Measurements from ENCODE around the gene ABCA6. TPM values are rescaled to one million over a fixed set of nuclear protein-coding genes. Genes with fewer than 3 reads are reported as not detected.
A peak's percentile ranks its signal among the peaks of the same experiment; 100 is the strongest.
"Not testable (repeated sequence)": the region's sequence is repeated elsewhere in the genome, so short reads cannot be mapped to it uniquely, and the experiment has no call there.

Gene ABCA6
- total and polyA plus RNA-seq, 2 of the 13 experiments (the other 11 are each of a cell fraction or from before 2014, with no cell fraction given): 0.05 to 0.11 TPM

DNA sequence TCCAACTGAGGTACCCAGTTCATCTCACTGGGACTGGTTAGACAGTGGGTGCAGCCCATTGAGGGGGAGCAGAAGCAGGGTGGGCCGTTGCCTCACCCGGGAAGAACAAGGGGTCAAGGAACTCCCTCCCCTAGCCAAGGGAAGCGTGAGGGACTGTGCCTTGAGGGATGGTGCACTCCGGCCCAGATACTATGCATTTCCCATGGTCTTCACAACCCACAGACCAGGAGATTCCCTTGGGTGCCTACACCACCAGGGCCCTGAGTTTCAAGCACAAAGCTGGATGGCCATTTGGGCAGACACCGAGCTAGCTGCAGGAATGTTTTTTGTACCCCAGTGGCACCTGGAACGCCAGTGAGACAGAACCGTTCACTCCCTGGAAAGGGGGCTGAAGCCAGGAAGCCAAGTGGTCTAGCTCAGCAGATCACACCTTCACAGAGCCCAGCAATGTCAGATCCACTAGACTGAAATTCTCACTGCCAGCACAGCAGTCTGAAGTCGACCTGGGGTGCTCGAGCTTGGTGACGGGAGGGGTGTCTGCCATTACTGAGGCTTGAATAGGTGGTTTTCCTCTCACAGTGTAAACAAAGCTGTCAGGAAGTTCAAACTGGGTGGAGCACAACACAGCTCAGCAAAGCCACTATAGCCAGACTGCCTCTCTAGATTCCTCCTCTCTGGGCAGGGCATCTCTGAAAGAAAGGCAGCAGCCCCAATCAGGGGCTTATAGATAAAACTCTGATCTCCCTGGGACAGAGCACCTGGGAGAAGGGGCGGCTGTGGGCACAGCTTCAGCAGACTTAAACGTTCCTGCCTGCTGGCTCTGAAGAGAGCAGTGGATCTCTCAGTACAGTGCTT lies 71.1 kb downstream of the ABCA6 start (continued):
- peak; percentile 95 for TF ChIP-seq ZMYM4 (CRISPR knock-in tag; IDR thresholded peaks at IDR 0.05)
- TF ChIP-seq ISL2 (CRISPR knock-in tag; IDR thresholded peaks at IDR 0.05): peak; percentile 65; the same call in 1 of the 2 replicates
- TF ChIP-seq ZSCAN9 (CRISPR knock-in tag; IDR thresholded peaks at IDR 0.05; ENCODE audit: borderline replicate concordance): 0 out of 2 replicates have a peak, but pooled peaks have one; percentile 6
- TF ChIP-seq ZNF607 (CRISPR knock-in tag; IDR thresholded peaks at IDR 0.05; ENCODE audit: borderline replicate concordance): peak; percentile 30; the same call in 1 of the 2 replicates
- peak; percentile 49 for TF ChIP-seq TBX2 (CRISPR knock-in tag; IDR thresholded peaks at IDR 0.05; ENCODE audit: borderline replicate concordance)
- 0 out of 2 replicates have a peak, but pooled peaks have one; percentile 27 for TF ChIP-seq ZNF543 (CRISPR knock-in tag; IDR thresholded peaks at IDR 0.05)
- not testable (repeated sequence) for TF ChIP-seq FOXA1 (IDR thresholded peaks at IDR 0.05); FOXP1 (IDR thresholded peaks at IDR 0.05); EP300 (CRISPR knock-in tag; IDR thresholded peaks at IDR 0.05; ENCODE audit: borderline replicate concordance)
- TF ChIP-seq FOXA1 (CRISPR knock-in tag; IDR thresholded peaks at IDR 0.05): peak; percentile 82
- peak; percentile 19; the same call in 1 of the 2 replicates for TF ChIP-seq FOXP1 (CRISPR knock-in tag; IDR thresholded peaks at IDR 0.05)
- TF ChIP-seq, protein P1, sequence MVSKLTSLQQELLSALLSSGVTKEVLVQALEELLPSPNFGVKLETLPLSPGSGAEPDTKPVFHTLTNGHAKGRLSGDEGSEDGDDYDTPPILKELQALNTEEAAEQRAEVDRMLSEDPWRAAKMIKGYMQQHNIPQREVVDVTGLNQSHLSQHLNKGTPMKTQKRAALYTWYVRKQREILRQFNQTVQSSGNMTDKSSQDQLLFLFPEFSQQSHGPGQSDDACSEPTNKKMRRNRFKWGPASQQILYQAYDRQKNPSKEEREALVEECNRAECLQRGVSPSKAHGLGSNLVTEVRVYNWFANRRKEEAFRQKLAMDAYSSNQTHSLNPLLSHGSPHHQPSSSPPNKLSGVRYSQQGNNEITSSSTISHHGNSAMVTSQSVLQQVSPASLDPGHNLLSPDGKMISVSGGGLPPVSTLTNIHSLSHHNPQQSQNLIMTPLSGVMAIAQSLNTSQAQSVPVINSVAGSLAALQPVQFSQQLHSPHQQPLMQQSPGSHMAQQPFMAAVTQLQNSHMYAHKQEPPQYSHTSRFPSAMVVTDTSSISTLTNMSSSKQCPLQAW (CRISPR knock-in tag; IDR thresholded peaks at IDR 0.05): 0 out of 2 replicates have a peak, but pooled peaks have one; percentile 24
- 0 out of 2 replicates have a peak, but pooled peaks have one; percentile 21 for TF ChIP-seq ZNF121 (CRISPR knock-in tag; IDR thresholded peaks at IDR 0.05)
- 0 out of 2 replicates have a peak, but pooled peaks have one; percentile 21 for TF ChIP-seq ELF3 (CRISPR knock-in tag; IDR thresholded peaks at IDR 0.05)
- TF ChIP-seq ZNF567 (CRISPR knock-in tag; IDR thresholded peaks at IDR 0.05; ENCODE audit: borderline replicate concordance): 0 out of 2 replicates have a peak, but pooled peaks have one; percentile 25
- peak; percentile 79 for TF ChIP-seq SP5 (CRISPR knock-in tag; IDR thresholded peaks at IDR 0.05; ENCODE audit: borderline replicate concordance, low read depth)
- TF ChIP-seq ZBTB38 (CRISPR knock-in tag; IDR thresholded peaks at IDR 0.05): 0 out of 2 replicates have a peak, but pooled peaks have one; percentile 85
- TF ChIP-seq SALL1 (CRISPR knock-in tag; IDR thresholded peaks at IDR 0.05): peak; percentile 55
- TF ChIP-seq ZNF547 (CRISPR knock-in tag; IDR thresholded peaks at IDR 0.05): 0 out of 2 replicates have a peak, but pooled peaks have one; percentile 36
- peak; percentile 45; the same call in 1 of the 2 replicates for TF ChIP-seq ERF (CRISPR knock-in tag; IDR thresholded peaks at IDR 0.05)
- peak; percentile 42; the same call in 1 of the 2 replicates for TF ChIP-seq ZNF263 (CRISPR knock-in tag; IDR thresholded peaks at IDR 0.05)
- TF ChIP-seq ZNF350 (CRISPR knock-in tag; IDR thresholded peaks at IDR 0.05; ENCODE audit: borderline replicate concordance, low read depth): peak; percentile 35; the same call in 1 of the 2 replicates
- 0 out of 2 replicates have a peak, but pooled peaks have one; percentile 20 for TF ChIP-seq FOXC1 (CRISPR knock-in tag; IDR thresholded peaks at IDR 0.05; ENCODE audit: borderline replicate concordance)
- 0 out of 4 replicates have a peak, but pooled peaks of 1 of the 2 experiments have one; percentile 15 for TF ChIP-seq EP300 (IDR thresholded peaks at IDR 0.05; ENCODE audit: low read depth in 2 of 2, low read length in 2 of 2)
- 0 out of 2 replicates have a peak, but pooled peaks have one; percentile 15 for TF ChIP-seq ZNF777 (CRISPR knock-in tag; IDR thresholded peaks at IDR 0.05)
- TF ChIP-seq, protein P2, sequence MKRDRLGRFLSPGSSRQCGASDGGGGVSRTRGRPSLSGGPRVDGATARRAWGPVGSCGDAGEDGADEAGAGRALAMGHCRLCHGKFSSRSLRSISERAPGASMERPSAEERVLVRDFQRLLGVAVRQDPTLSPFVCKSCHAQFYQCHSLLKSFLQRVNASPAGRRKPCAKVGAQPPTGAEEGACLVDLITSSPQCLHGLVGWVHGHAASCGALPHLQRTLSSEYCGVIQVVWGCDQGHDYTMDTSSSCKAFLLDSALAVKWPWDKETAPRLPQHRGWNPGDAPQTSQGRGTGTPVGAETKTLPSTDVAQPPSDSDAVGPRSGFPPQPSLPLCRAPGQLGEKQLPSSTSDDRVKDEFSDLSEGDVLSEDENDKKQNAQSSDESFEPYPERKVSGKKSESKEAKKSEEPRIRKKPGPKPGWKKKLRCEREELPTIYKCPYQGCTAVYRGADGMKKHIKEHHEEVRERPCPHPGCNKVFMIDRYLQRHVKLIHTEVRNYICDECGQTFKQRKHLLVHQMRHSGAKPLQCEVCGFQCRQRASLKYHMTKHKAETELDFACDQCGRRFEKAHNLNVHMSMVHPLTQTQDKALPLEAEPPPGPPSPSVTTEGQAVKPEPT (CRISPR knock-in tag; IDR thresholded peaks at IDR 0.05; ENCODE audit: low read depth): 0 out of 2 replicates have a peak, but pooled peaks have one; percentile 27

Measured in HepG2 (cell line).